BE2C (cell line): ENCODE results near the gene RNF41.
"Not testable (repeated sequence)": the region's sequence is repeated elsewhere in the genome, so short reads cannot be mapped to it uniquely, and the experiment has no call there.

Experiments used
- DNase-seq: peaks from one replicate; pipeline ENCODE4 v3.0.0-alpha.2; 2020
- H3K27me3 ChIP-seq: fragments of 250-450 bp; sonication (Bioruptor Pico); 2 replicates; pipeline ENCODE4 v1.5.1; 2020; ENCODE audit warnings: mild to moderate bottlenecking
- H3K36me3 ChIP-seq: fragments of 250-450 bp; sonication (Bioruptor Pico); 2 replicates; pipeline ENCODE4 v1.5.1; 2020; ENCODE audit warnings: mild to moderate bottlenecking
- H3K4me1 ChIP-seq: fragments of 250-450 bp; sonication (Bioruptor Pico); 2 replicates; pipeline ENCODE4 v1.5.1; 2020
- H3K4me3 ChIP-seq: 2 replicates; pipeline ENCODE4 v1.5.1; 2011; ENCODE audit warnings: low read depth, low read length
- H3K9me3 ChIP-seq: fragments of 250-450 bp; sonication (Bioruptor Pico); 2 replicates; pipeline ENCODE4 v1.5.1; 2020
- TF ChIP-seq, protein P1 (sequence below): IDR thresholded peaks from 2 replicates; pipeline ENCODE4 v1.5.1; 2012; ENCODE audit warnings: mild to moderate bottlenecking, low read depth, low read length

The RNF41 gene

DNA sequence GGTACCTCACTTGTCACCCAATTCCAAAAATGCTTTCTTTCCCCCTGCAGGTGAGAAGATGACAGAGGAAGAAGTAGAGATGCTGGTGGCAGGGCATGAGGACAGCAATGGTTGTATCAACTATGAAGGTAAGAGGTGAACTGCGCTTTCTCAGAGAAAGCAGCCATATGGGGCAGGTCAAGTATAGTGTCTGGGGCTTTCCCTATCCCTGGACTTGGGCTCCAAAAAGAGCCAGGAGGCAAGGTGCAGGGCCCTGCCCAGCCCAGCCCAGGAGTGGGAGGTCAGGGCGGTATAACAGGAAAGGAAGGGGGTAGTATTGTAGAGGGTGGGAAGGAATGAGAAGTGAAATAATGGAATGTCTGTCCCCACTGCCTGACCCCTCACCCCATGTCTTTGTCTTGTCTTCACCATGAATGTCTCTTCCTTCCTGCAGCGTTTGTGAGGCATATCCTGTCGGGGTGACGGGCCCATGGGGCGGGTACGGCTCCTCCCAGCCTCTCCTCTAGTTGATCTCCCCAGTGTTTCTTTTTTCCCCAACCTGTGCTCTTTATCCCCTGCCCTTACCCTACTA is 61.4 kb downstream of the RNF41 start:
- H3K36me3 ChIP-seq, result peaks cover 60% of the 10 kb centered on the region
- H3K9me3 ChIP-seq, result no peaks in the 10 kb centered on the region
- no peak for DNase-seq
- no peaks in the 10 kb centered on the region; the same call in 1 of the 2 replicates for H3K4me1 ChIP-seq
- peak overlapping the region; percentile 92 for H3K4me3 ChIP-seq
- no peaks in the 10 kb centered on the region; the same call in 1 of the 2 replicates for H3K27me3 ChIP-seq
- TF ChIP-seq, protein P1, sequence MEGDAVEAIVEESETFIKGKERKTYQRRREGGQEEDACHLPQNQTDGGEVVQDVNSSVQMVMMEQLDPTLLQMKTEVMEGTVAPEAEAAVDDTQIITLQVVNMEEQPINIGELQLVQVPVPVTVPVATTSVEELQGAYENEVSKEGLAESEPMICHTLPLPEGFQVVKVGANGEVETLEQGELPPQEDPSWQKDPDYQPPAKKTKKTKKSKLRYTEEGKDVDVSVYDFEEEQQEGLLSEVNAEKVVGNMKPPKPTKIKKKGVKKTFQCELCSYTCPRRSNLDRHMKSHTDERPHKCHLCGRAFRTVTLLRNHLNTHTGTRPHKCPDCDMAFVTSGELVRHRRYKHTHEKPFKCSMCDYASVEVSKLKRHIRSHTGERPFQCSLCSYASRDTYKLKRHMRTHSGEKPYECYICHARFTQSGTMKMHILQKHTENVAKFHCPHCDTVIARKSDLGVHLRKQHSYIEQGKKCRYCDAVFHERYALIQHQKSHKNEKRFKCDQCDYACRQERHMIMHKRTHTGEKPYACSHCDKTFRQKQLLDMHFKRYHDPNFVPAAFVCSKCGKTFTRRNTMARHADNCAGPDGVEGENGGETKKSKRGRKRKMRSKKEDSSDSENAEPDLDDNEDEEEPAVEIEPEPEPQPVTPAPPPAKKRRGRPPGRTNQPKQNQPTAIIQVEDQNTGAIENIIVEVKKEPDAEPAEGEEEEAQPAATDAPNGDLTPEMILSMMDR, result no peak

DNA sequence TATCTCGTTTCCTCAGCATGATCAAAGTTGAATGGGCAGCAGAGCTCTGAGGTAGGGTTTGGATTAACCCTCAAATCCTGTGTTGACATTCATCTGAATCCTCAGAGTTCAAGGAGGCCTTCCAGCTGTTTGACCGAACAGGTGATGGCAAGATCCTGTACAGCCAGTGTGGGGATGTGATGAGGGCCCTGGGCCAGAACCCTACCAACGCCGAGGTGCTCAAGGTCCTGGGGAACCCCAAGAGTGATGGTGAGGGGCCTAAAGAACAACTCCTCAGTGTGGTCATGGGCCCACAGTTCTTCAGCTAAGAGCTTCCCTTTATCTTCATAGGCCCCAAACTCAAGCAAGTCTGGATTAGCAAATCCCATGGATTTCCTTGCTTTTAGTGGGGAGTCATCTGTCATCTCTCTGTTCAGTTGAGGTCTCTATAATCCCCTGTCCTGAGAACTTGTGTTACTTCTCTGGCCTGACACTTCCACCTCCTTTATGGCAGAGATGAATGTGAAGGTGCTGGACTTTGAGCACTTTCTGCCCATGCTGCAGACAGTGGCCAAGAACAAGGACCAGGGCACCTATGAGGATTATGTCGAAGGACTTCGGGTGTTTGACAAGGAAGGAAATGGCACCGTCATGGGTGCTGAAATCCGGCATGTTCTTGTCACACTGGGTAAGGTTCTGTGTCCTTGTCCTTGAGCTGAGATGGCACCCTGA is 62.1 kb downstream of the RNF41 start:
- peak overlapping the region; percentile 92 for H3K4me3 ChIP-seq
- no peaks in the 10 kb centered on the region; the same call in 1 of the 2 replicates for H3K27me3 ChIP-seq
- H3K4me1 ChIP-seq, result no peaks in the 10 kb centered on the region; the same call in 1 of the 2 replicates
- no peak for DNase-seq
- no peaks in the 10 kb centered on the region for H3K9me3 ChIP-seq
- H3K36me3 ChIP-seq, result peaks cover 58% of the 10 kb centered on the region
- TF ChIP-seq, protein P1, result no peak

DNA sequence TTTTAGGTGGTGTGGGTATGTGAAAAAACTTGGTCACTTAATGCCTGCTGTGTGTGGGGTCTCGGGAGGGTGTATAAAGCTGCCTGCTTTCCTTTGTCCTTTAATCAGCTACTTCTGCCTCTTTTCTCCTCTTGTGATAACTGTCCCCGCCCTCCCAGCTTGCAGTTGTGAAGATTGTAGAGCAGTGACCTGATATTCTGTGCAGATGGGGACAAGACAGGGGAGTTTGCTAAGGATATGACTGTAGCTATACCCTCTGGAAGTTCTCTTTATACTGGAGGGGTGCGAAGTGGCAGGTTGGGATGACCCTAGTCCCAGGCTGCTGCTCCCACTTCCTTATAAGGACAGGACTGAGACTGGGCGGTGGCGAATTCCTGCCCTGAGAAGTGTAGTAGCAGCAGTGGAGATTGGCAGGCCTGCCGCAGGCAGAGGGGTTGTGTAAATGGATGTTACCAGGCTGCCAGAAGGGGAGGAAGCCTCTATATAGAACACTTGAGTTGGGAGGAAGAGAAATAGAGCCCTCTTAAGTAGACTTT is 62.7 kb downstream of the RNF41 start:
- no peaks in the 10 kb centered on the region; the same call in 1 of the 2 replicates for H3K4me1 ChIP-seq
- DNase-seq, result peak; percentile 57
- H3K9me3 ChIP-seq, result no peaks in the 10 kb centered on the region
- TF ChIP-seq, protein P1, result no peak
- peak overlapping the region; percentile 92 for H3K4me3 ChIP-seq
- H3K36me3 ChIP-seq, result peaks cover 51% of the 10 kb centered on the region
- no peaks in the 10 kb centered on the region; the same call in 1 of the 2 replicates for H3K27me3 ChIP-seq

DNA sequence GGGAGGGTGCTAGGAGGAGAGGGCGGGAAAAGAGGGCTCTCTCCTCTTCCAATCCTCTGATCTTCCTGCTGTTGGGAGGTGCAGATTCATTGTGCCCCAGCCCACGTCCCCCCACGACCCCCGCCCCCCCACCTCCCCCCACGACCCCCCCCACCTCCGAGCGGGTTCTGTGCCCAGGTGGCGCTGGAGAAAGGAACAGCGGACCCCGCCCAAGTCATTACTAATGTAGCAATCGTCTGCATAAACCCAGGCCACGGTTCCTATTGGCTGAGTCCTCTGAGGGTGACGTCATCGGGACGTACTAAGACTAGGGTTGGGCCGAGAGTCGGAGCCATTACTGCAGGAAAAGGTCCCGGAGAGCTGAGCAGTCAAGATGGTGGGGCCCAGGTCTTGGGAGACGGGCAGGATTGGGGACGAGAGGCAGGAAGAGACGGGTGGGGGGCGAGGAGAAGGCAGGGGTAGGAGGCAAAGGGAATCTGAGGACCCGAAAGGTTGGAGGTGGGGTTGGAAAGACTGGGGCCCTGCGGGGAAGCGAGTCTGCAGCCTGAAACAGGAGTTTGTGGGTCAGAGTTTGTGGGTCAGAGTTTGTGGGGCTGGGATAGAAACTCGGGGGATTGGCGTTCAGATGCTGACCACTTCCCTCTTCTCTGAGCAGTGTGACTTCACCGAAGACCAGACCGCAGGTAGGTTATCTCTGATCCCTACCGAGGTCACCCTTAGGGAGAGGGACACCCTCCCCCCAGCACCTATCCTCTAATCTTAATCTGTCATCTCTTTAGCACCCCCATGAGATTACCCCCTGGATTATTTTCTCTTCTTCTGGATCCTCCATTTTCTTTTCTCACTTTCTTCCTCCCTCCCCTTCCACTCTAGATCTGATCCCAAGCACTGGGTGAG is 63.4 kb downstream of the RNF41 start, which contains the start of gene MYL6:
Gene MYL6 (plus strand): TSS at position 331 of the 897 bp plus-strand sequence. CDS start 43 bp downstream, at position 374.
- H3K9me3 ChIP-seq, result no peaks in the 10 kb centered on the region
- peak; percentile 96 for DNase-seq
- H3K4me1 ChIP-seq, result no peaks in the 10 kb centered on the region; the same call in 1 of the 2 replicates
- no peaks in the 10 kb centered on the region for H3K27me3 ChIP-seq
- peaks cover 44% of the 10 kb centered on the region for H3K36me3 ChIP-seq
- TF ChIP-seq, protein P1, result no peak
- H3K4me3 ChIP-seq, result peak within 1 kb of the TSS; percentile 92

DNA sequence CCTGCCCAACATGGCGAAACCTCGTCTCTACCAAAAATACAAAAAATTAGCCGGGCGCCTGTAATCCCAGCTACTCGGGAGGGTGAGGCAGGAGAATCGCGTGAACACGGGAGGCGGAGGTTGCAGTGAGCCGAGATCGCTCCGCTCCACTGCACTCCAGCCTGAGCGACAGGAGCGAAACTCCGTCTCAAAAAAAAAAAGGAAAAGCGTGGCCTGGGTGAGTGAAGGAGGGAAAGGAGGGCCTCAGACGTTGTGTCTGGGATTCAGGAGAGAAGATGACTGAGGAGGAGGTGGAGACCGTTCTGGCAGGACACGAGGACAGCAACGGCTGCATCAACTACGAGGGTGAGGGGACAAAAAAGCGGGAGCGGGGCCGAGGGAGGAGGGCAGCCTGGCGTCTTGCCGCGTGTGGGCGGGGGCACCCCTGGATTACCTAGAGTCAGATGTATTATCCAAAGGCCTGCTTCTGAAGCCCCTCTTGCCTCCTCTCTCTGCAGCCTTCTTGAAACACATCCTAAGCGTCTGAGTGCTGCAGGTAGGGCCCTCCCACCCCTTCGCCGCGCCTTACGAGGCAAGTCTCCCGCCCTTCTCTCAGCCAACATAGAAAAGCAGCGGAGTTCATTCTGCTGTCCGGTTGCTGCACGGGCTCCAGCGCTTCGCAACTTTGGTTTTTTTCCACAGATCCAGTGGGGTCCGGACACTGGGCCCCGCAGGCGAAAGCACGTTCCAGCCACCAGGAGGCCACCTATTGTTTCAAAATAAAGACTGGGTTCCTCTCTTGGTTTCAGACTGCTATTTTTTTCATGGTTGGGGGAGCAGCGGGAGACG is 64.3 kb downstream of the RNF41 start:
- Histone ChIP-seq H3K27me3 (no peaks in the 10 kb centered on the region), H3K9me3 (no peaks in the 10 kb centered on the region), H3K4me3 (peak overlapping the region; percentile 92), H3K36me3 (peaks cover 40% of the 10 kb centered on the region), H3K4me1 (peaks cover 3% of the 10 kb centered on the region)
- TF ChIP-seq, protein P1, result peak; percentile 62
- peak; percentile 79 for DNase-seq

DNA sequence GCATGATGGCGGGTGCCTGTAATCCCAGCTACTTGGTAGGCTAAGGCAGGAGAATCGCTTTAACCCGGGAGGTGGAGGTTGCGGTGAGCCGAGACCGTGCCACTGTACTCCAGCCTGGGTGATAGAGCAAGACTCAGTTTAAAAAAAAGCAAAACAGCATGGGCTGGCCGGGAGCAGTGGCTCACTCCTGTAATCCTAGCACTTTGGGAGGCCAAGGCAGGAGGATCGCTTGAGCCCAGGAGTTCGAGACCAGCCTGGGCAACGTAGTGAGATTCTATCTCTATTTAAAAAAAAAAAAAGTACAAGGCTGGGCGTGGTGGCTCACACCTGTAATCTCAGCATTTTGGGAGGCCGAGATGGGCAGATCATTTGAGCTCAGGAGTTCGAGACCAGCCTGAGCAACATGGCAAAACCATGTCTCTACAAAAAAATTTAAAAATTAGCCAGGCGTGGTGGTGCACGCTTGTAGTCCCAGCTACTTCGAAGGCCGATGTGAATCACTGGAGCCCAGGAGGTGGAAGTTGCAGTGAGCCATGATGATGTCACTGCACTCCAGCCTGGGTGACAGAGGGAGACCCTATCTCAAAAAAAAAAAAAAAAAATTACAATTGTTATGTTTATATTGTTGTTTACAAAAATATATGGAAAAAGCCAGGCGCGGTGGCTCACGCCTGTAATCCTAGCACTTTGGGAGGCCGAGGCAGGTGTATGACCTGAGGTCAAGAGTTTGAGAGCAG is 65.1 kb downstream of the RNF41 start:
- H3K4me3 ChIP-seq, result peak overlapping the region; percentile 92
- H3K27me3 ChIP-seq, H3K4me1 ChIP-seq, H3K9me3 ChIP-seq, DNase-seq: not testable (repeated sequence)
- H3K36me3 ChIP-seq, result peaks cover 35% of the 10 kb centered on the region
